ENCODE results near the gene FRMD1.

The FRMD1 gene

DNA sequence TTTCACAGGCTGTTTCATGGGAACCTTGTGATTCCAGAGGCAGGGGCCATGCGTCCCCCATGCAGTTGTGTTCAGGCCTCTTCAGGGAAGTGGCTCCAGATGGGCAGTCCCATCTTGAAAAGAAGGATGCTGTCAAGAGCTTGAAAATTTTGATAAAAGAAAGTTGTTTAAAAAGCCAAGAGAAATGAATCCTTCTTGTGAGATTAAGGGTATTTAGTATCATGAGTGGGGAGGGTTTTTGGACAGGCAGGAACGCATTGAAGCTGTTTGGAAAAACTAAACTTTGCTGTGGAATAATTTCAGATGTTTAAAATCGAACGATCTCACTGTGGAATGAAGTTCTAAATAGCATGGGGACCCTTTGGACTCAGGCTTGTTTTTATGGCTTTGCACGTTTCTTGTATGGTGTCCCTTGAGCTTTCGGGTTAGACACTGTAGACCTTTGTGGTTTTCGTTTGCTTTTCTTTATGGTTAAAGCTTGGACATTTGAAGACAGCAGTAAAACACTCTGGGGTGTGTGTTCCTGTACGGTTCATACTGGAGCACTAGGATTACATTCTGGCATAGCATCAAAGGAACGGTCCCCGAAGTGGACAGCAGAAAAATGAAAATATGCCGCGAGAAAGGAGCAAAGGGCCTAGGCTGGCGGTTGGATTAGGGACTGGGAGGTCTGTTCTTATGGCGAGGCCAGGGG is 63.4 kb downstream of the FRMD1 start:
- Histone ChIP-seq H3K4me3 (no peak overlapping the region), H3K27ac (no peak overlapping the region), H3K9me3 (ENCODE audit: low read depth, low read length) (peaks cover 10% of the 10 kb centered on the region; the same call in 1 of the 2 replicates), H3K36me3 (ENCODE audit: insufficient read depth, low read length) (no peaks in the 10 kb centered on the region), H3K9ac (ENCODE audit: insufficient read length) (no peak overlapping the region)
- DNase-seq (ENCODE audit: low read depth, low spot score), result no peak
- TF ChIP-seq EZH2 (IDR thresholded peaks at IDR 0.05) (no peak), POLR2AphosphoS5 (IDR thresholded peaks at IDR 0.05; ENCODE audit: borderline replicate concordance, low read depth, low read length) (no peak)

DNA sequence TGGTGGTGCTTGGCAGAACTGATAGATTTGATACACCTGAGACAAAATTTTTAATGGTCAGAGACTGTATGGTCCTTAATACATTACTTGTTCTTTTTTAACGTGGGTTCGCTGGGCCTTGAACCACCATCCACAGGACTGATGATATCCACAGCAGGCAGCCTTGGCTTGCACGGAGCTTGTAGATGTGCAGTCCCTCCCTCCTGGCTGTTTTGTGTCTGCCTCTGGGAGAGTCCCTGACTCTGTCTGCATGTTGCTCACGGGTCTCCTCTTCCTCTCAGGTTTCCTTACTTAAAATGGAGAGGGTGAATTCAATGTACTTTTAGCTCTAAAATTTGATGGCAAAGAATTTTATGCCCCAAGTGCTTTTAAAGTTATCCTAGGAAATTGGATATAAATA is 64.0 kb downstream of the FRMD1 start:
- Histone ChIP-seq H3K36me3 (ENCODE audit: insufficient read depth, low read length) (no peaks in the 10 kb centered on the region), H3K4me3 (no peak overlapping the region), H3K27ac (peak overlapping the region; percentile 51; the same call in 1 of the 2 replicates), H3K9ac (ENCODE audit: insufficient read length) (no peak overlapping the region), H3K9me3 (ENCODE audit: low read depth, low read length) (peaks cover 12% of the 10 kb centered on the region; the same call in 1 of the 2 replicates)
- no peak for DNase-seq (ENCODE audit: low read depth, low spot score)
- TF ChIP-seq FOXP2 (optimal IDR thresholded peaks at IDR 0.05; ENCODE audit: control extremely low read depth, extremely low read length, insufficient read depth), result no peak

DNA sequence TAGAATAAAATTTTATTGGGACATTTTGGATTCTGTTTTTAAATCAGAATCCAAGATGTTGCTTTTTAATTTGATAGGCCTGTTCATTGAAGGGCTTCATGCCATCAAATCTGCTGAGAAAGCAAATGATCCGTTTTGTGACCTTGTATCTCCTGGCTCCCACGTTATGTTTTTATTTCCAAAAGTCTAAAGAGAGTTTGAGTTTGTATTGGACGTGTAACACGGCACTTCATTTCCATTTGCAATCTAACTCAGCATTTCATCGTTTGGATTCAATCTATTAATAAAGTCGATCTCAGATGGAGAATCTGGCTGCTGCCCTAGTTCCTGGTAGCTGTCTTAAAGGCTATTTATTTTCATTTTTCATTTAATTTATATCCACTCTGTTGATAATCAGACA is 64.6 kb downstream of the FRMD1 start:
- Histone ChIP-seq H3K27ac (peak overlapping the region; percentile 51), H3K36me3 (ENCODE audit: insufficient read depth, low read length) (no peaks in the 10 kb centered on the region), H3K9me3 (ENCODE audit: low read depth, low read length) (peaks cover 13% of the 10 kb centered on the region; the same call in 1 of the 2 replicates), H3K9ac (ENCODE audit: insufficient read length) (peak overlapping the region; percentile 53), H3K4me3 (peak overlapping the region; percentile 27; the same call in 1 of the 2 replicates)
- TF ChIP-seq FOXP2 (optimal IDR thresholded peaks at IDR 0.05; ENCODE audit: control extremely low read depth, extremely low read length, insufficient read depth) (no peak), POLR2AphosphoS5 (IDR thresholded peaks at IDR 0.05; ENCODE audit: borderline replicate concordance, low read depth, low read length) (no peak), EZH2 (IDR thresholded peaks at IDR 0.05) (no peak)
- no peak for DNase-seq (ENCODE audit: low read depth, low spot score)

GRCh38 chr6:168013250-168013915 is 65.6 kb downstream of the FRMD1 start:
- Histone ChIP-seq H3K27ac (no peak overlapping the region; the same call in 1 of the 2 replicates), H3K9ac (ENCODE audit: insufficient read length) (no peak overlapping the region), H3K36me3 (ENCODE audit: insufficient read depth, low read length) (no peaks in the 10 kb centered on the region), H3K4me3 (no peak overlapping the region), H3K9me3 (ENCODE audit: low read depth, low read length) (peaks cover 16% of the 10 kb centered on the region; the same call in 1 of the 2 replicates)
- no peak for TF ChIP-seq POLR2AphosphoS5 (IDR thresholded peaks at IDR 0.05; ENCODE audit: borderline replicate concordance, low read depth, low read length)
- no peak for TF ChIP-seq EZH2 (IDR thresholded peaks at IDR 0.05)
- TF ChIP-seq FOXP2 (optimal IDR thresholded peaks at IDR 0.05; ENCODE audit: control extremely low read depth, extremely low read length, insufficient read depth), result no peak
- DNase-seq (ENCODE audit: low read depth, low spot score), result no peak

- Histone ChIP-seq H3K9ac (ENCODE audit: insufficient read length) (no peak overlapping the region), H3K4me3 (no peak overlapping the region), H3K9me3 (ENCODE audit: low read depth, low read length) (peaks cover 16% of the 10 kb centered on the region), H3K27ac (no peak overlapping the region), H3K36me3 (ENCODE audit: insufficient read depth, low read length) (no peaks in the 10 kb centered on the region)
- TF ChIP-seq POLR2AphosphoS5 (IDR thresholded peaks at IDR 0.05; ENCODE audit: borderline replicate concordance, low read depth, low read length) (no peak), FOXP2 (optimal IDR thresholded peaks at IDR 0.05; ENCODE audit: control extremely low read depth, extremely low read length, insufficient read depth) (no peak), EZH2 (IDR thresholded peaks at IDR 0.05) (no peak)
- DNase-seq (ENCODE audit: low read depth, low spot score), result no peak
These were observed 66.4 kb downstream of the FRMD1 start for GRCh38 chr6:168012431-168013249.

GRCh38 chr6:168011291-168011690 is 67.7 kb downstream of the FRMD1 start:
- no peaks in the 10 kb centered on the region for H3K36me3 ChIP-seq (ENCODE audit: insufficient read depth, low read length)
- no peak overlapping the region for H3K4me3 ChIP-seq
- peaks cover 16% of the 10 kb centered on the region for H3K9me3 ChIP-seq (ENCODE audit: low read depth, low read length)
- no peak overlapping the region for H3K9ac ChIP-seq (ENCODE audit: insufficient read length)
- no peak for DNase-seq (ENCODE audit: low read depth, low spot score)
- H3K27ac ChIP-seq, result no peak overlapping the region
- no peak for TF ChIP-seq EZH2 (IDR thresholded peaks at IDR 0.05)
- no peak for TF ChIP-seq POLR2AphosphoS5 (IDR thresholded peaks at IDR 0.05; ENCODE audit: borderline replicate concordance, low read depth, low read length)
- no peak for TF ChIP-seq FOXP2 (optimal IDR thresholded peaks at IDR 0.05; ENCODE audit: control extremely low read depth, extremely low read length, insufficient read depth)

DNA sequence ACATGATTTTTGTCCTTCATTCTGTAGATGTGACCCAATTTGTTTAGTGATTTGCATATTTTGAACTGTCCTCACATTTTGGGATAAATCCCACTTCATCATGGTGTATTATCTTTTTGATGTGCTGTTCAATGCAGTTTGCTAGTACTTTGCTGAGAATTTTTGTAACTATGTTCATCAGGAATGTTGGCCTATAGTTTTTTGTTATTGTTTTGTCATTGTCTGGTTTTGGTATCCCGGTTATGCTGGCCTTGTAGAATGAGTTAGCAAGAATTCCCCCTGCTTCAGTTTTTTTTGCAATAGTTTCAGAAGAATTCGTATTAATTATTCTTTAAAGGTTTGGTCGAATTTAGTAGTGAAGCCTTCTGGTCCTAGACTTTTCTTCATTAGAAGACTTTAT is 69.7 kb downstream of the FRMD1 start:
- no peak overlapping the region for H3K27ac ChIP-seq
- no peak overlapping the region for H3K9ac ChIP-seq (ENCODE audit: insufficient read length)
- no peak overlapping the region for H3K4me3 ChIP-seq
- no peaks in the 10 kb centered on the region for H3K36me3 ChIP-seq (ENCODE audit: insufficient read depth, low read length)
- no peak for DNase-seq (ENCODE audit: low read depth, low spot score)
- no peak for TF ChIP-seq EZH2 (IDR thresholded peaks at IDR 0.05)
- TF ChIP-seq POLR2AphosphoS5 (IDR thresholded peaks at IDR 0.05; ENCODE audit: borderline replicate concordance, low read depth, low read length), result no peak
- TF ChIP-seq FOXP2 (optimal IDR thresholded peaks at IDR 0.05; ENCODE audit: control extremely low read depth, extremely low read length, insufficient read depth), result no peak
- H3K9me3 ChIP-seq (ENCODE audit: low read depth, low read length), result peaks cover 16% of the 10 kb centered on the region
